HG02623 (cell line): ENCODE results near the gene ATP10A.
"Not testable (repeated sequence)": the region's sequence is repeated elsewhere in the genome, so short reads cannot be mapped to it uniquely, and the experiment has no call there.

Experiments used
- ATAC-seq: cut with Tn5 transposase; IDR thresholded peaks from one replicate; pipeline ENCODE4 v1.9.1; 2021; ENCODE audit warnings: moderate library complexity; ENCODE audit not compliant: unreplicated experiment

The ATP10A gene

DNA sequence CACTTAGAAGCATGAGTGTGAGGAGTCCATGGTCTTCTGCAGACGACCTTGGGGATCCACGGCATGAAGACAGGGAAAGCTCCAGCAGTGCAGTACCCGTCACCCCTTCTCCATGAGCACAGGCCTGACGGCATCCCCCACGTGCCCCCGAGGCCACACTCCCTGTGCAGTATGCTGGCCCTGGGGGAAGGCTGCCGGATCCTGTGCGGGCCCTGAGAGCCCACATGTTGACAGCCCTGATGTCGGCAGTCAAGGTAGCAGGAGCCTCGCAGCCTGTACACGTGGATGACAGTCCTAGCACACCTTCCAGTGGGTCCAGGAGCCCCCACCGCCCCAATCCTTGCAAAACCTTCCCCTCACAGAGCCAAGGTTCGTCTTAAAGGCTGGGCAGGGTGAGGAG lies 195.3 kb downstream of the ATP10A start:
- no peak for ATAC-seq

DNA sequence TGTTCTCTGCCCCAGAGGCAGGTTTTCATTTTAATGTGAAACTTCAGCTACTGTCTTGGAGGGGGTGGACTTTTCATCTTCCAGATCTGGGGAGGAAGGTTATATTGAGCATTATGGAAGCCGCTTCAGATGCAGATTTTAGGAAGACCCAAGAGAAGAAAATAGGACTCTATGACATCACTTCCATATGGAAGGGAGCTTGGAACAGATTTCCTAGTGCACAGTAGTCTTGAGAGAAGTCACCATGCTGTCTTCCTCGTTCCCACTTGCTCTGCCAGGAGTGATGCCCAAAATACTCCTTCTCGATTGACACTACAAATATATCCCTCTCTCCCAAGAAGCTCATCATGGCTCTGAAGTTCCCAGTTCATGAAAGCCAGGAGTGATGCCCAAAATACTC lies 197.2 kb downstream of the ATP10A start:
- no peak for ATAC-seq

DNA sequence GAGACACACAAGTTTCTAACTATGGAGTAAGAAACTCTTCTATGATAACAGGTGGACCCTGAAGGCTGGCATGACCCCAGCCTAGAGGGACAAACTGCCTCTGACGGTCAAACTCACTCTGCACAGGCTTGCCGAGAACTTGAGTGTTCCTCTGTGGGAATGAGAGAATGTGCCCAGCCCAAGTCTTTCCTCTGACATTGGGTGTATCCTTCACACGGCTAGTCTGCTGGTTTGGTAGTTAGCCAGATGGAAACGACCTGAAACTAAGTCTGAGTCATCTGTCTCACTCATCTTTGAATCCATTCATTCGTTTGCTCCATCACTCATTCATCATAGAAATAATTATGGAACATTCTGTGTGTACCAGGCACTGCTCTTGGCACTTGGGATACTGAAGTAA lies 198.4 kb downstream of the ATP10A start:
- no peak for ATAC-seq

DNA sequence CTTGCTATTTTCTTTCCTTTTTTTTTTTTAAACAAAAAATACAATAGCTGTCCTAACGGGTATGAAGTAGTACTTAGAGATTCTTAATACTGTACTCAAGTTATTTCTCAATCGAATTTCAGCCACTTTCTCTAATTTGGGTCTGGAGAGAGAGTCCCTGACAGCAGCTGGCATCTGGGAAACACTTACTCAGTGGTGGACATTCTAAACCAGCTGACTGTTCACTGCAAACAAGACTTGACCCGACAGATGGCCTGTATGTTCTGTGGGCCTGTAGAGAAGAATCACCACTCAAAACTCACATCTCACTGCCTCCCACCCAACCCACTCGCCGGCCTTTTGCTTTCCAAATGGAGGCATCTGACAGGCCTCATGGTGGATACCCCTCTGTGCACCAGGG lies 199.6 kb downstream of the ATP10A start:
- no peak for ATAC-seq

DNA sequence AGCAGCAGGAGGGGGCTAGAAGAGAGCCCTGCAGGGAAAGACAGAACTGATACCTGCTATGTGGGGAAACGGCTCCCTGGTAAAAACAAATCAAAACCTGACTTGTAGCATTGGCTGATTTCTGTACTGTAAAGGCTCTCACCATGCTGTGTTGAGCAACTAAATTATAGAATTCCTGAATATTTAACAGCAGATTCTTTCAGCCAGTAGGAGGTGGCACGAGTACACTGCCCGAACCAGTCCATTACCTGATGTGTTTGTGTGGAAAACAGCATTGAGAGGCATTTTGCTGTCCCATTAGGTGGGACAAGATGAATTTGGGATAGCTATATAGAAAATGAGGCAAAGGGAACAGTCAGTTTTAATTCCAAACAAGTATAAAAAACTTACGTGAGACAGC lies 201.2 kb downstream of the ATP10A start:
- ATAC-seq, result no peak

DNA sequence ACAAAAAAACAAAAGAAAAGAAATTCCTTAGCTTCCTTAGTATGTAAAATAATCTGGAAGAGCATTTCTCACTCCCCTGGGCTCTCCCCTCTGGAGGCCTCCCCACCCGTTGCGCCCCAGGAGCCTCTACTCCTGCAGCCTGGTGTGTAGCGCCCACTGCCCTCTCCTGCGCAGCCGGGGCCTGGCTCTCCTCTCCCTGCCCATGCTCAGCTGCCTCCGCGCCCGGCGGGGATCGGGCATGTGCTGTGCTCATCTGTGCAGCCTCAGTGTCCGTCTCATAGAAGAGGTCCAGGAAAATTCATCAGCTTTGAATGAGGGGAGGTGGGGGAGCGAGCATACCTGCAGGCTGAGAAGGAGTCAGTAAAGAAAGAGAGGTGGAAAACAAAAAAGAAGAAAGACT lies 203.9 kb downstream of the ATP10A start:
- ATAC-seq, result no peak

DNA sequence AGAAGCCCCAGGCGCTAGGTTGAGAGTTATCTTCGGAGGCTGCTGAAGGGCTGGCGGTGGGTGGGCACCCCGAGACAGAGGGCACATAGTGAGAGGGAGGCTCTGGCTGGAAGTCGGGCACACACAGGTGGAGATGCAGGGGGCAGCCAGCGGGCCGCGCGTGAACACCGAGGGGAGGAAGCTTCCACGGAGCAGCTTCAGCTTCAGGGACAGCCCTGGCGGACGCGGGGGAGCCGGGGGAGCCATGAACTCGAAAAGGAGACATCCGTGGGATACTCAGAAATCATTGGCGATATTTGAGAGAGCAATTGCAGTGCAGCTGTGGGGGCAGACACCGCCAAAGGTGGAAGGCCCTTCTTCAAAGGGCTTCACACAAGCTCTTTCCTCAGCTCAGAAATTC lies 204.6 kb downstream of the ATP10A start:
- no peak for ATAC-seq

DNA sequence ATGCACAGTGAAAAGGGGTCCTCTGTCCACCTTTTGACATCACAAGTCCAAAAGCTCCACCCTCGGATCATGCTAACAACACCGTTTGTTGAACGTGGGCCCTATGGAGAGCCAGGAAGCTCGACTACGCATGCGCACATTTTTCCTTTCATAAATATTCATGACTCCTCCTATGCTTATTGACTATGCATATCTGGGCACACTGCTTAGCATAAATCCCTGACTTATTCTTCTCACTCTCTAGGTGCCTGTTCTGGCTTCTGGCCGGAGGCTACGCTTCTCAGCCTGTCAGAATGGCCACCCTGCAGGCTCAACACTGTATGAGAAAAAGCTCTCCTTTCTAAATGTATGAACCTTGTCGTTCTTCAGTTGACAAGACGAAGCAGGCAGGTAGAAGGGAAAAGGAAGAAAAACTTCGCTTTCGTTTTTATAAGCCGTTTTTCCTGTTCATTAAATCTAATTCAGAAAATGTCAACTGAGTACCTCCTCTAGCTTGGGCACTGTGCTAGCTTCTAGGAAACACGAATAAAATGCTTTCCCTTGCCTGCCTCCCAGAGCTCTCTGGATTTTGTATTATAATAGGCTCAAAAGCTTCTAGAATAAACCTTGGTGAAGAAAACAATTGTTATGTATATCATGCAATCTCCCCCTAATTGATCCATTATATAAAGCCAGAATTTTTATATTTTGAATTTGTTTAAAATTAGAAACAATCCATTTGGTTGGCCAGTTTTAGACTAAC lies 207.7 kb downstream of the ATP10A start:
- no peak for ATAC-seq

DNA sequence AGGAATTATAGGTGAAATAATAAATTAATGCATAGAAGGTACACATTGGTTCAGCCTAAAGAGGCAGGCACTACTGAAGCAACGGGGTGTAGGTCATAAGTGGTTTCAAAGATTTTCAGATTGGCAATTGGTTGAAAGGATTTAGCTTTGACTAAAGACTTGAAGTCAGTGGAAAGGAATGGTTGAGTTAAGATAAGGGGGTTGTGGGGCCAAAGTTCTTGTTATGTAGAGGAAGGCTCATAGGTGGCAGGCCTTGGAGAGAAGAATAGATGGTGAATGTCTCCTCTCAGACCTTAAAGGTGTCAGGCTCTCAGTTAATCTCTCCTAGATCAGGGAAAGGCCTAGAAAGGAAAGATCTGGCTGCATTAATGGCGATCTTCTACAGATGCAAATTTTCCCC lies 209.8 kb downstream of the ATP10A start:
- no peak for ATAC-seq

DNA sequence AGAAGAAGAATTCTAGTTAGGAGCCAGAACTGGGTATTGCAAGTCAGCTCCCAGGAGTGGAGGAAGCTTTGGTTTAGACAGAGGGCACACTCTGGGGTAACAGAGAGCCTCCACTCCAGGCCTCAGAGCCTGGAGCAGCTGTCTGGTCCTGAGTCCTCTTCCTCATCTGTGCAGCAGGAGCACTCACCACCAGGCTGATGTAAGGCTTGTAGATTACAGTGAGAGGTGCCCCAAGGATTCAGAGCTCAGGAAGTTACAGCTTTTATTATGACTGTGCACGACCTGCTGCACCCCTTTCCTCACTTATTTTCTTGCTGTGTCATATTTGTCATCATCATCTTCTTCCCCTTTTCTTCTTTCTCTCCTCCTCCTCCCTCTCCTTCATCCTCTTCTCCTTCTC lies 210.4 kb downstream of the ATP10A start:
- no peak for ATAC-seq

DNA sequence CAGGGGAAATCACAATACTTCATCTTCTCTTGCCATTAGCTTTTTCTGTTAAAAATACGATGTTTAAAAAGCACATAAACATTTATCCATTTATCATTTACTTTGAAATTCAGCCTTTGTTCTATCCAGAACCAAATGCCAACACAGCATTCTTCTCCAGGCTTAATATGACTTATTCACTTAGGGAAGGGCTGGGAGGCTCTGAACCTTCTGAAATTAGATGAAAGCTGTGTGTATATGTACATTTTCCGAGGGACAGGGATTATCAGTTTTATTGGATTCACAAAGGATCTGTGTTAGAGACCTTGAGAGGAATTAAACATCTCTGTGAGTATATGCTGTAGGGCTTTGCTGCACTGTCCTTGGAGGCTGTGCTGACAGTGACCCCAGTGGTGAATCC lies 213.7 kb downstream of the ATP10A start:
- no peak for ATAC-seq

DNA sequence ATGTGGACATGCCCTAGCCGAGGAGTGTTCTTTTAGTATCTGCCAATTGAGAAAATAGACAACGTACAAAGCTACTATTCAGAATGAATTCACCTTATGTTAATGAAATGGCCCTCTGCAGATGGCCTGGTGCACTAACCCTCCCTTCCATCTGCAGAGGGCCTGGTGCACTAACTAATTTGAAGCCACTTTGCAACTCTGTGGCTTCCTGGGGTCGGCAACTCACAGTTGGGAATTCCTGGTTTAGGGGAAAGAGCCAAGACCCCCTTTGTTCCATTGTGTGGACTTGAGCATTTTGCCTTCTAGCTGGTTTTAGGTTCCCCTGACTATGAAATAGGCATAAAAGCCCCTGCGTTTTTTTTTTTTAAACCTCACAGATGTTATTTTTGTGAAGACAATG lies 220.0 kb downstream of the ATP10A start:
- ATAC-seq, result no peak

DNA sequence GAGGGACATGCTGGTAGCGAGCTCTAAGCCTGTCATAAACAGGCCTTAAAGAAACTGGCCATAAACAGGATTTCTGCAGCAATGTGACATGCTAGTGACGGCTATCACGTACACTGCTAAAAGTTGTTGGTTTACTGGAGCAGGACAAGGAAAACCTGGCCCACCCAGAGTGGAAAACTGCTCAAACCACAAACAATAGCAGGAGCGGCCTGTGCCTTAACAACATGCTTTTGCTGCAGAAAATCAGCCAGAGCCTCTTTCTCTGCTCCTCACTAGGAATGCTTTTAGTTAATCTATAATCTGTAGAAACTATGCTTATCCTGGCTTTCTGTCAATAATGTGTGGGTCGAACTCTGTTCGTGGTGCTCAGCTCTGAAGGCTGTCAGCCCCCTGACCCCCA lies 221.4 kb downstream of the ATP10A start:
- ATAC-seq, result no peak

DNA sequence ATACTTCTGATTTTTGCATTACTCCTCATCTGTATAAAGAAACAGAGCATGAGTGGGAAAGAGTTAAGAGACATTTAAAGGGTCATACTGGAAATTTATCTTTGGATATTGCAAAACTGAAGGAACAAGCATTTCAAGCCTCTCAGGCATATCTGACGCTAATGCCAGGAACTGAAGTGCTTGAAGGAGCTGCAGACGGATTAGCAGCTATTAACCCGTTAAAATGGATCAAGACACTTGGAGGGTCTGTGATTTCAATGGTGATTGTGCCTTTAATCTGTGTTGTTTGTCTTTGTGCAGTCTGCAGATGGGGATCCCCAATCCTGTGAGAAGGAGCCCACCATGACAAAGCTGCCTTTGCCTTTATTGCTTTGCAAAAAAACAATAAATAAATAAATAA lies 221.8 kb downstream of the ATP10A start:
- no peak for ATAC-seq

DNA sequence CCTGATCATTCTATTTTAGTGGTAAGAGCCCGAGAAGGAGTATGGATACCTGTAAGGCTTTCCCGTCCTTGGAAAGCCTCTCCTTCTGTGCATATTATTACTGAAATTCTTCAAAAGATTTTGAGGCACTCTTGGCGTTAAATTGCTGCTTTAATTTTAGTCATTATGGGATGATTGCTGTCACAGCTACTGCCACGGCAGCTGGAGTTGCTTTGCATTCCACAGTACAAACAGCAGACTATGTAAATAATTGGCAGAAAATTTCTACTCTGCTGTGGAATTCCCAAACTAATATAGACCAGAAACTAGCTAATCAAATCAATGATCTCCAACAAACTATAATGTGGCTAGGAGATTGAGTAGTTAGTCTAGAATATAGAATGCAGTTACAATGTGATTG lies 222.2 kb downstream of the ATP10A start:
- ATAC-seq, result not testable (repeated sequence)

DNA sequence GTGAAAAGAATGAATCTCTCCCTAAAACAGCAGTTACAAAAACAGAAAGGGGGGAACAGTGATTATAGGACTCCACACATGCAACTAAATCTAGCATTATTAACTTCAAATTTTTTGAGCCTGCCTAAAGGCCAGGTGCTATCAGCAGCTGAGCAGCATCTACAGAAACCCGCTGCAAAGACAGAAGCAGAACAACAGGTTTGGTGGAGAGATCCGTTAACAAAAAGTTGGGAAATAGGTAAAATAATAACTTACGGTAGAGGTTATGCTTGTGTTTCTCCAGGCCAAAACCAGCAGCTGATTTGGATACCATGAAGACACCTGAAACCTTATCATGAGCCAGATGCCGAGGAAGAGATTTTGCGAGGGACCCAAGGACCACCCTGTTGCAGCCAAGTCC lies 222.7 kb downstream of the ATP10A start:
- no peak for ATAC-seq

DNA sequence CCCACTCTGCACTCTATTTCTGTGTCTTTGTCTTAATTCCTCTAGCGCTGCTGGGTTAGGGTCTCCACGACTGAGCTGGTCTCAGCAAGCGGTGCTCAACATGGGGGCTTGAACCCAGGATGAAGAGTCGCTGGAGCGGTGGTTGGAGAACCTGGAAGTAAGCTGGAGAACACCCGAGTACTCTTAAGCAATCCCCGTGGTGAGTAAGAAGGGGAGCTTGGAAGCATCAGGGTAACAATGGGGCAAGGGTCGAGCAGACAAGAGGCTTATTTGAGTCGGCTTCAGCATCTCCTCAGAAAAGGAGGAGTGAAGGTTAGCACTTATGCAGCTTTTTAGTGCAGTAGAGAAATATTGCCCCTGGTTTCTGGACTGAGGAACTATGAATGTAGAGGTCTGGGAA lies 226.6 kb downstream of the ATP10A start:
- ATAC-seq, result not testable (repeated sequence)

DNA sequence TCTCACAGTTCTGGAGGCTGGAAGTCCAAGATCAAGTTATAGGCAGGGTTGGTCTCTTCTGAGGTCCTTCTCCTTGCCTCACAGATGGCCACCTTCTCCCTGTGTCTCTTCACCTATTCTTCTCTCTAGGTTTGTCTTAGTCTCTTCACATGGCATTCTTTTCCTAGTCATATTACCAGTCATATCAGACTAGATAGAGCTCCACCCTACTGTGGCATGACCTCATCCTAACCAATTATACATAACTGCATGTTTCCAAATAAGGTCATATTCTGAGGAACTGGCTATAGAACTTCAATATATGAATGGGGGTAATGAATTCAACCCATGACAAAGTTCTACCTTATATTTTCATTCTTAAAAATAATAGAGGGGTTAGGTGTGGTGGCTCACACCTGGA lies 227.9 kb downstream of the ATP10A start:
- no peak for ATAC-seq

DNA sequence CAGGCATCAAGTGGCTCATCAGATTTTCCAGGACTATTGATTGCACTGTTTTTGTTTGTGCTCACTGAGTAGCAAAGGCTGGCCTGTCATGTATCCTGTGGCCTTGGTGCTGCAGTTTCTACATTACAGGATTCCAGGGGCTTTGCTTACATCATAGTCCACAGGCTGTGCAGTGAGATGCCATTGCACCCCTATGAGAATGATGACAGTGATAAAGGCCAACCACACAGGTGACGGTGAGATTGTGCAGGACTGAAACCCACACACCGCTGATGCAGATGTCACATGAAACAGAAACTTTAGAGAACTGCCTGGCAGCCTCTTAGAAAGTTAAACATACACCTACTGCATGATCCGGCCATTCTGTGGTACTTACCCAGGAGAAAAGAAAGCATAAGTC lies 229.3 kb downstream of the ATP10A start:
- no peak for ATAC-seq

DNA sequence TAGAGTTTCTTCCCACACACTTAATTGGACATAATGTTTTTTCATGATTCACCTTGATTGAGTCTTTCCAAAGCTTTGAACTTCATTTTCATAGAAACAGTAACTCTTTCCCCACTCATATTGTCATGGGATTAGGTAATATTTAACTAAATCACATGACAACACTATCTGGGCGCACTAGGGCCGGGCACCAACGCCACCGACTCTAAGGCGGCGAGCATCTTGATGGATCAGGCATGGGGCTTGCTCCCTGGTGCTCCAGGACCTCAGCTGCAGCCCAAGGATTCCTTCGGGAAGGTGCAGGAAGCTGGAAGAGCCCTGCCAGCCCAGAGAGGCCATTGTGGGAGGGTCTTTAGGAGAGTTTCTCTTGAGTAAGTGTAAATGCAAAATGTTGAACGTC lies 231.2 kb downstream of the ATP10A start:
- no peak for ATAC-seq
